ENCODE results near the gene GNAI3. TPM values are rescaled to one million over a fixed set of nuclear protein-coding genes. Genes with fewer than 3 reads are reported as not detected.

GNAI3 gene
- polyA plus RNA-seq, 2 of the 4 experiments (the other 2 are of a cell fraction), result 5.3 to 8.7 TPM

- H3K9me3 ChIP-seq, result no peaks in the 10 kb centered on the region
- DNase-seq (ENCODE audit: low read depth in 1 of 2, low spot score in 1 of 2) (no peak), ATAC-seq (no peak), FAIRE-seq (no peak)
- 87% methylated on average over 31 of the region's 32 CpGs for WGBS (ENCODE audit: missing lambda C conversion rate)
- peaks cover 21% of the 10 kb centered on the region for H3K4me1 ChIP-seq
- TF ChIP-seq NR3C1 (IDR thresholded peaks at IDR 0.05), result no peak
- no peak for TF ChIP-seq ZNF302 (CRISPR knock-in tag; IDR thresholded peaks at IDR 0.05)
- no peak for TF ChIP-seq ZC3H11A (IDR thresholded peaks at IDR 0.05)
- no peak for TF ChIP-seq EHMT2 (IDR thresholded peaks at IDR 0.05; ENCODE audit: low read depth)
- TF ChIP-seq MAFK (IDR thresholded peaks at IDR 0.05; ENCODE audit: partially characterized antibody), result no peak
- TF ChIP-seq ESRRA (IDR thresholded peaks at IDR 0.05; ENCODE audit: borderline replicate concordance, low read length), result no peak
- no peak for TF ChIP-seq EHF (CRISPR knock-in tag; IDR thresholded peaks at IDR 0.05)
- TF ChIP-seq USF2 (IDR thresholded peaks at IDR 0.05), result no peak
- TF ChIP-seq EP300 (IDR thresholded peaks at IDR 0.05), result no peak
- TF ChIP-seq CHD2 (IDR thresholded peaks at IDR 0.05; ENCODE audit: low read length, partially characterized antibody), result no peak
- TF ChIP-seq POLR2AphosphoS2 (conservative IDR thresholded peaks at IDR 0.05; ENCODE audit: low read length), result no peak
- no peak for TF ChIP-seq MAX (IDR thresholded peaks at IDR 0.05)
- POLR2A ChIA-PET, result no interaction called here
- no peak overlapping the region for H3K4me3 ChIP-seq
- H3K4me2 ChIP-seq, result no peak overlapping the region
- CTCF ChIA-PET, result interaction anchor here (1.5 to 21.4 kb wide), 5 partner anchors 14 to 358 kb away, joined by 5 to 295 read pairs (median 11); partner anchors contain the start of gene AHCYL1
- no peak overlapping the region for H3K27ac ChIP-seq
Observed at GRCh38 chr1:109625601-109626560, 77.5 kb downstream of the GNAI3 start.

- no peak overlapping the region for H3K4me3 ChIP-seq
- CTCF ChIA-PET, result interaction anchor here (0.8 to 21.4 kb wide), 6 partner anchors 14 to 433 kb away, joined by 3 to 295 read pairs (median 30); partner anchors contain the start of gene AHCYL1
- POLR2A ChIA-PET, result no interaction called here
- H3K27ac ChIP-seq, result no peak overlapping the region
- ATAC-seq (no peak), FAIRE-seq (no peak), DNase-seq (ENCODE audit: low read depth in 1 of 2, low spot score in 1 of 2) (no peak)
- TF ChIP-seq RARB (CRISPR knock-in tag; IDR thresholded peaks at IDR 0.05) (no peak), HDAC2 (IDR thresholded peaks at IDR 0.05) (no peak), SMC3 (IDR thresholded peaks at IDR 0.05) (no peak), ATOH8 (CRISPR knock-in tag; IDR thresholded peaks at IDR 0.05; ENCODE audit: low read depth) (no peak)
- peaks cover 15% of the 10 kb centered on the region for H3K4me1 ChIP-seq
- H3K4me2 ChIP-seq, result no peak overlapping the region
- WGBS (ENCODE audit: missing lambda C conversion rate), result 95% methylated on average over 7 of the region's 21 CpGs
- no peaks in the 10 kb centered on the region for H3K9me3 ChIP-seq
Observed at GRCh38 chr1:109626682-109627408, 78.4 kb downstream of the GNAI3 start.

GRCh38 chr1:109627692-109628399 lies 79.4 kb downstream of the GNAI3 start:
- WGBS (ENCODE audit: missing lambda C conversion rate), result 95% methylated on average over 20 of the region's 23 CpGs
- Histone ChIP-seq H3K4me3 (no peak overlapping the region), H3K9me3 (no peaks in the 10 kb centered on the region), H3K27ac (peak overlapping the region in 1 of 2 experiments; percentile 34; a peak in 1 of 6 replicates), H3K4me2 (no peak overlapping the region), H3K4me1 (peaks cover 6% of the 10 kb centered on the region; the same call in 2 of the 3 replicates)
- no peak for FAIRE-seq
- CTCF ChIA-PET, result interaction anchor here (1.1 to 21.4 kb wide), 7 partner anchors 13 to 432 kb away, joined by 3 to 295 read pairs (median 7); partner anchors contain the start of gene AHCYL1
- POLR2A ChIA-PET, result interaction anchor here (3.5 kb wide), 1 partner anchor 79 kb away, joined by 11 read pairs; the partner anchor contains the start of gene GNAI3
- no peak for DNase-seq (ENCODE audit: low read depth in 1 of 2, low spot score in 1 of 2)
- ATAC-seq, result no peak
- TF ChIP-seq KDM5A (IDR thresholded peaks at IDR 0.05) (no peak), CHD4 (IDR thresholded peaks at IDR 0.05; ENCODE audit: borderline replicate concordance) (no peak), NFE2L2 (conservative IDR thresholded peaks at IDR 0.05; ENCODE audit: low read length) (no peak)

Data from A549 (cell line).